Fibroblast of gingiva (primary cell): ENCODE results near the gene GDI2.
"Not testable (repeated sequence)": the region's sequence is repeated elsewhere in the genome, so short reads cannot be mapped to it uniquely, and the experiment has no call there.

Experiments
- DNase-seq: peaks from one replicate; pipeline ENCODE4 v3.0.0-alpha.2; 2011; ENCODE audit warnings: low read depth

Gene GDI2

GRCh38 chr10:5782174-5782573 is 31.1 kb downstream of the GDI2 start:
- DNase-seq, result no peak

DNA sequence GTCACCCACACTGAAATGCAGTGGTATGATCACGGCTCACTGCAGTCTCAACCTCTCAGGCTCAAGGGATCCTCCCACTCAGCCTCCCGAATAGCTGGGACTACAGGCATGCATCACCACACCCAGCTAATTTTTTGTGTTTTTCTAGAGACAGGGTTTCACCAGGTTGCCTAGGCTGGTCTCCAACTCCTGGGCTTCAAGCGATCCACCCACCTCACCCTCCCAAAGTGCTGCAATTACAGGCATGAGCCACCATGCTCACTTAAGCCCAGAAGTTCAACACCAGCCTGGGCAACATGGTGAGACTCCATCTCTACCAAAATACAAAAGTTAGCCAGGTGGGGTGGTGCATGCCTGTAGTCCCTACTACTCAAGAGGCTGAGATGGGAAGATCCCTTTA is 33.5 kb downstream of the GDI2 start:
- DNase-seq, result no peak

- not testable (repeated sequence) for DNase-seq
Observed at GRCh38 chr10:5777758-5778157, 35.5 kb downstream of the GDI2 start.

DNA sequence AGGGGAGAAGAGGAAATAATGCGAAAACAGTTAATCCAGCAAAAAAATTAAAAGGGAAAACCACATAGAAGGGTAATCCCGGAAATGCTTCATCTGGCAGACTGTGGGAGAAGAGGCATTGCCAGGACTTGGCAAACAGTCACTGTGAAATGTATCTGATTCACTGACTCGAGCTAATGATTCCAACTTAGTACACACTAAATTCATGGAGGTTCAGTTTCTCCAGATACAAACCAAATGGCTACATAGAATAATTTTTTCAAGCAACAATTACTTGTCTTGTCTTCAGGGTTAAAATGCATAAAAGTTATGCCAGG is 36.4 kb downstream of the GDI2 start:
- DNase-seq, result peak; percentile 81

DNA sequence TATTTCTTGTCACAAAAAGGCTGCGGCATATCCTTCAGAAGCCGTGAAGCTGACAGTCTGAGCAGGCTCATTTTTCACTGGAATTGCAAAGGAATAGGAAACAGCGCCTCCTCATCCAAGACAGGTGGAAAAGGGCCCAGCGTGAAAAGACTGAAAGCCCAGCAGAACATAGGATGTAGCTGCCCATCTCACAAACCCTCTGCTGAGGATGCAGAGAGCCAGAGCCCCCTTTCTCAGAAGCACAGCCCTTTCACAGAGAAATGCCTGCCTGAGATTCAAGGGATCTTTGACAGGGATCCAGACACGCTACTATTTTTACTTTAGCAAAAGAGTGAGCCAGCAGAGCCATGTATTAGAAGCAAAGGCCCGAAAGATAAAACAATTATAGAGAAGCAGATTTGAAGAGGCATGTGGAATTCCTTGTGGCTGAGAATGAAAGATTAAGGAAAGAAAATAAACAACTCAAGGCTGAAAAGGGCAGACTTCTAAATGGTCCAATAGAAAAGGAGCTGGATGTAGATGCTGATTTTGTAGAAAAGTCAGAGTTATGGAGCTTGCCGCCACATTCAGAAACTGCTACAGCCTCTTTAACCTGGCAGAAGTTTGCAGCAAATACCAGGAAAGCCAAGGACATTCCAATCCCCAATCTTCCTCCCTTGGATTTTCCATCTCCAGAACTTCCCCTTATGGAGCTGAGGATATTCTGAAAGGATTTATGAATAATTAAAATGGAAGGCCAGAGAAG is 36.9 kb downstream of the GDI2 start:
- no peak for DNase-seq

DNA sequence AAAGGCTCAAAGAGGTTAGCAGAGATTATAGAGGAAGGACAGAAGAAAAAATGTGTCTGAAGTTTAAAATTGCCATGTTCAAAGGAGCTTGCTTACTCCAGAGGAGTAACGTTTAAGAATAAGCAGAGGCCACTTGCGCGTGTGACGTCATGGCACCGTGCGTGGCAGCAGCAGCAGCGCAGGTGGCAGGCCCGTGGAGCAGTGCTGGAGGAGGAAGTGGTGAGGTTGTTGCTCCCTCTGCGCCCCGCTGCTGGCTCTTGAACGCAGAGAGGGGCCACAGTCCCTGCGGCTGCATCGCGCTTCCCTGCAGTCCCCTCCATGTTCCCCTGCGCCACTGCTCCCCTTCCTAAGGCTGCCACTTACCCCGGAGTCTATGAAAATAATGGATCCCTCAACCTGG is 37.5 kb downstream of the GDI2 start:
- no peak for DNase-seq

DNA sequence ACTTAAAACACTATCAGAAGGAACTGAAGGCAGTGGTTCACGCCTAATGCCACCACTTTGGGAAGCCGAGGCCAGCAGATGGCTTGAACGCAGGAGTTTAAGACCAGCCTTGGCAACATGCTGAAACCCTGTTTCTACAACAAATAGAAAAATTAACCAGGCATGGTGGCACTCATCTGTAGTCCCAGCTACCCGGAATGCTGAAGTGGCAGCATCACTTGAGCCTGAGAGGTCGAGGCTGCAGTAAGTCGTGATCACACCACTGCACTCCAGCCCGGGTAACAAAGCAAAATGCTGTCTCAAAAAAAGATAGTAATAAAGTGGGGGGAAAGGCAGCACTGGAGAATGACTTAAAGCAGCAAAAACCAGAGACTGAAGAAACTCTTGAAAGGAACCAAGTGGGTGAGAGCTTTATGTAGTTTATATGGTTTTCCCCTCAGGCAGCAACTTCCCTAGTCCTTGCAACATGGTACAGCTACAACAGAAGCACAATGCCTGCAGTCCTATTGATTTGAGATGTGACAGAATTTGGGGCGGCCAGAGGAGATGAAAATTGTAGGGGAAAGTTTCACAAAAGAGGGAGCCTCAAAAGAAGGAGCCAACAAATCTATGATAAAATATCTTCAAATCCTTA is 38.1 kb downstream of the GDI2 start:
- no peak for DNase-seq

GRCh38 chr10:5766189-5766588 is 47.0 kb downstream of the GDI2 start:
- DNase-seq, result no peak

DNA sequence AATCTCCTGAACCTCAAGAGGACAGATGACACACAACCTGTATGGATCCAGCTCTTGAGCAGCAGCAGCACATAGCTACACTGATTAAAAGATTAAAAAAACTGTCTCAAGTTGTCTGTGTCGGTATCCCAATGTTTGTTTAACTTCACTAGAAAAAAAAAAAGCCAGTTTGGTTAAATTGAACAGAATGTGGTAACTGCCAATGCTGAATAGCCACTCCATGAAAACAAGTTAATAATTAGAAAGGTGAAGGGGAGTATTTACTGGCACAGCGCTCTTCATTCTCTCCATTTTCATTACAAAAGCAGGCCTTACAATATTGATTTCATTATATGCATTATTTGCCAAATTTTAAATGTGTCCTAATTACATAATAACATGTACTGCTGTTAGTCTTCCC is 47.6 kb downstream of the GDI2 start:
- no peak for DNase-seq

GRCh38 chr10:5764422-5765297 is 48.6 kb downstream of the GDI2 start:
- DNase-seq, result no peak

DNA sequence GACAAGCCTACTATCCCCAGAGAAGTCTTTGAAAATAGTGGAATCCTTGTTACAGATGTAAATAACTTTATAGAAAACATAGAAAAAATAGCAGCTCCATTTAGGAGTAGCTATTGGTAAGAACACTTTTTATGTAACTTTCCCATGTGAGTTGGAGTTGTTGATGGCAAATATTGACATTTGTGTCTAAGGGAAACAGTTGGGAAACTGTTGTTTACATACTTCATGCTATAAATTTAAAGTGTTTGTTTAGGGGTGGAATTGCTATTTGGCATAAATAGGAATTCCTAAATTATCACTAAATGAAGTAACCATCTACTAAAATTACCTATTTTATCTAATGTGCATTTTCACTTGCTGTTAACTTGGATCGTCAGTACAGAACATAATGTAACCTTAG is 50.7 kb downstream of the GDI2 start:
- DNase-seq, result no peak

DNA sequence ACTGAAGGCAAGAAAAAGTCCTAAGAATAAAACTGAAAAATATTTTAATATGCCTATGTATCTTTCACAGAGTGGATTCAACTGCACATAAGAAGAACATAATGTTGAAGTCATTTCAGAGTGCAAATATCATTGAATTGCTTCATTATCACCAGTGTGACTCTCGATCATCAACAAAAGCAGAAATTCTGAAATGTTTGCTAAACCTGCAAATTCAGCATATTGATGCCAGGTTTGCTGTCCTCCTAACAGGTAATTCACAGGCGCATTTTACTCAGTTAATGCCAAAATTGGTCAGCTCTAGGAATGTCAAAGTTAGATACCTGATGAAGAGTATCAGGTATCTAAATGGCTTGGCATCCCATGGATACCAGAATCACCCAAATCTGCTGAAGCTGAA is 52.0 kb downstream of the GDI2 start:
- no peak for DNase-seq

DNA sequence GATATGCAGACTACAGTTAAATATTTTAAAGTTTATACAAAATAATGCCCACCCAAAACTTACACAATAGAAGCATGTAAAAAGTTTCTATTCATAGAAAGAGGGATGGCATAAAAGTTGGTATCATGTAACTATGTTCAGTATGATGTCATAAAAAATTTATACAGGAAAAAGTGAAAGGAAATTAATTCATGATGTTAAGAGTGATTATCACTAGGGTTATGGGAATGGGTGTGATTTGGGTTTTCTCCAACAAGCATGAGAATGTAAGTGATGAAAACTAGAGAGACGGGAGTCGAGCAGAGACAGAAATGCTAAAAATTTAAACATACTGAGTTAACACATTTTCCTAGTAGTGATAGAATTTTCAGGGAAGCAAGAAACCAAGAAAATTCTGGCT is 52.7 kb downstream of the GDI2 start:
- DNase-seq, result no peak

GRCh38 chr10:5758927-5759326 is 54.3 kb downstream of the GDI2 start:
- no peak for DNase-seq

- DNase-seq, result no peak
Observed at GRCh38 chr10:5757766-5758517, 55.3 kb downstream of the GDI2 start.

- peak; percentile 22 for DNase-seq
Observed at GRCh38 chr10:5752301-5752871, 60.8 kb downstream of the GDI2 start.

GRCh38 chr10:5751601-5752253 is 61.5 kb downstream of the GDI2 start:
- no peak for DNase-seq

GRCh38 chr10:5748394-5748803 is 64.8 kb downstream of the GDI2 start:
- no peak for DNase-seq

DNA sequence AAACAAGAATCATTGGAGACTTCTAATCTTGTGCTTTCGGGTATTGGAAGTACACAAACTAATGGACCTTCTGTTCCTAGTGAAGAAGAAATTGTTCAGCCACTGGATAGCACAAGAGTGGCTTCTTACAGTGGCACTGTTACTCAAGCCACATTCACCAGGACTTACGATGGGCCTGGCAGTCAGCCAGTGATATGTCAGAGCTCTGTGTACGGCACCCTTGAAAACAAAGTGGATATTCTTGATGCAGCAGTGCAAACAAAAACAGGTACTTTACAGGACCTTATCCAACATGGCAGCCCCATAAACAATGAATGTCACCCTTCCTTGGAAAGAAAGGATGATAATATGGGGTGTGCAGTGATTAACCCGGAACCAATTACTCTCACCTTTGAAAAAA is 67.0 kb downstream of the GDI2 start:
- no peak for DNase-seq

- DNase-seq, result no peak
Observed at GRCh38 chr10:5744849-5745248, 68.4 kb downstream of the GDI2 start.

GRCh38 chr10:5743736-5744135 is 69.5 kb downstream of the GDI2 start:
- no peak for DNase-seq

GRCh38 chr10:5742116-5742515 is 71.1 kb downstream of the GDI2 start:
- no peak for DNase-seq
